GM12878 (cell line): ENCODE data around the gene ALDOB. TPM values are rescaled to one million over a fixed set of nuclear protein-coding genes. Genes with fewer than 3 reads are reported as not detected.

Experiments used
- ATAC-seq: fragments of 200-7000 bp; cut with Tn5 transposase; 3 replicates; pipeline ENCODE4 v1.9.1; 2020; ENCODE audit warnings: mild to moderate bottlenecking, moderate library complexity
- BruUV-seq: library from RNA; stranded (reverse); fragments of 400-500 nt; replicated peaks from 2 replicates; lab custom pipeline; 2021; lab: Mats Ljungman, UMichigan
- CTCF ChIA-PET: fragments of 300-600 bp; sonication (Branson Sonifier 250); formaldehyde crosslinking; extraction: SDS; loops from one replicate; lab custom pipeline; 2021; ENCODE audit warnings: inconsistent platforms; lab: Yijun Ruan, JAX
- POLR2A ChIA-PET: fragments of 350-600 bp; formaldehyde crosslinking; extraction: SDS; loops from one replicate; lab custom pipeline; 2021; ENCODE audit warnings: inconsistent platforms; lab: Charles Lee
- RAD21 ChIA-PET: fragments of 300-600 bp; sonication (Branson Sonifier 250); formaldehyde crosslinking; loops from one replicate; lab custom pipeline; 2023; ENCODE audit warnings: antibody characterized with exemption; ENCODE audit not compliant: unreplicated experiment; lab: Charles Lee
- SMC1A ChIA-PET: fragments of 300-600 bp; sonication (Branson Sonifier 250); formaldehyde crosslinking; loops from one replicate; lab custom pipeline; 2023; ENCODE audit not compliant: unreplicated experiment, uncharacterized antibody; lab: Charles Lee
- DNase-seq: peaks from one replicate; pipeline ENCODE4 v3.0.0-alpha.2; 2011; ENCODE audit warnings: low read depth, low spot score
- FAIRE-seq: peaks from 3 replicates; lab custom pipeline; 2011; peaks lifted over from hg19 to GRCh38; lab: Jason Lieb, UNC
- H2AFZ ChIP-seq: 2 replicates; pipeline ENCODE4 v1.6.0; 2011; ENCODE audit warnings: low read depth, low read length, control low read depth; ENCODE audit not compliant: control insufficient read depth
- H3K27ac ChIP-seq: 2 replicates; pipeline ENCODE4 v1.5.1; 2011; ENCODE audit warnings: control low read depth; ENCODE audit not compliant: control insufficient read depth, insufficient read depth
- H3K27me3 ChIP-seq, 2 experiments: replicated peaks in 1 of 2; 2 replicates each; pipeline versions ENCODE4 v1.6.0 to v1.6.1; 2011; ENCODE audit warnings: low read length in 1 of 2; ENCODE audit not compliant: control insufficient read depth in 2 of 2, insufficient read depth in 2 of 2
- H3K36me3 ChIP-seq, 2 experiments: 2 replicates each; pipeline ENCODE4 v1.5.1; 2011; ENCODE audit warnings: low read length in 1 of 2; ENCODE audit not compliant: control insufficient read depth in 2 of 2, insufficient read depth in 2 of 2
- H3K4me1 ChIP-seq: 2 replicates; pipeline ENCODE4 v1.6.1; 2011; ENCODE audit warnings: mild to moderate bottlenecking, low read length, moderate library complexity, mixed read lengths; ENCODE audit not compliant: control insufficient read depth, insufficient read depth
- H3K4me2 ChIP-seq: 2 replicates; pipeline ENCODE4 v1.6.0; 2011; ENCODE audit warnings: control low read depth; ENCODE audit not compliant: control insufficient read depth, insufficient read depth
- H3K4me3 ChIP-seq: fragments of 200-600 bp; sonication (generic); 2 replicates; pipeline ENCODE4 v1.5.1; 2016
- H3K79me2 ChIP-seq: 2 replicates; pipeline ENCODE4 v1.6.0; 2011; ENCODE audit warnings: low read length; ENCODE audit not compliant: control insufficient read depth, insufficient read depth
- H3K9ac ChIP-seq: 2 replicates; pipeline ENCODE4 v1.8.0; 2011; ENCODE audit warnings: low read length, control low read depth, mixed read lengths; ENCODE audit not compliant: control insufficient read depth, insufficient read depth
- H3K9me3 ChIP-seq: replicated peaks from 3 replicates; pipeline ENCODE4 v1.5.1; 2011; ENCODE audit warnings: mild to moderate bottlenecking, low read length; ENCODE audit not compliant: control insufficient read depth, insufficient read depth
- H4K20me1 ChIP-seq: 2 replicates; pipeline ENCODE4 v1.6.0; 2011; ENCODE audit not compliant: control insufficient read depth, insufficient read depth
- BRCA1 ChIP-seq: IDR thresholded peaks from 2 replicates; pipeline ENCODE4 v1.6.1; 2011; ENCODE audit warnings: low read depth, low read length, improper control_type of control experiment
- EP300 ChIP-seq, 2 experiments: fragments of 150-350 bp in 1 of 2; IDR thresholded peaks; 2 replicates each; pipeline ENCODE4 v1.6.1; 2011 to 2012; ENCODE audit warnings: low read depth in 2 of 2, low read length in 2 of 2, borderline replicate concordance in 1 of 2, improper control_type of control experiment in 1 of 2, inconsistent platforms in 1 of 2; ENCODE audit not compliant: control insufficient read depth in 1 of 2
- ESRRA ChIP-seq: IDR thresholded peaks from 2 replicates; pipeline ENCODE4 v1.6.1; 2012; ENCODE audit warnings: mild to moderate bottlenecking, low read length, improper control_type of control experiment
- HCFC1 ChIP-seq: fragments of 150-350 bp; IDR thresholded peaks from 2 replicates; pipeline ENCODE4 v1.6.1; 2014; ENCODE audit warnings: low read length
- NR2C2 ChIP-seq: IDR thresholded peaks from 2 replicates; pipeline ENCODE4 v1.6.1; 2011; ENCODE audit warnings: borderline replicate concordance, low read depth; ENCODE audit not compliant: control insufficient read depth, insufficient read length
- PML ChIP-seq: IDR thresholded peaks from 2 replicates; pipeline ENCODE4 v1.6.1; 2012; ENCODE audit warnings: low read length, inconsistent platforms
- POLR2AphosphoS2 ChIP-seq: IDR thresholded peaks from 2 replicates; pipeline ENCODE4 v1.6.1; 2011; ENCODE audit warnings: low read depth, mild to moderate bottlenecking, low read length, improper control_type of control experiment, moderate library complexity
- POLR2AphosphoS5 ChIP-seq: IDR thresholded peaks from 2 replicates; pipeline ENCODE4 v1.6.1; 2011; ENCODE audit warnings: mild to moderate bottlenecking, low read length, inconsistent platforms
- POU2F2 ChIP-seq: IDR thresholded peaks from 3 replicates; pipeline ENCODE4 v1.6.1; 2011; ENCODE audit warnings: low read depth, mild to moderate bottlenecking, low read length, borderline replicate concordance
- RFX5 ChIP-seq: IDR thresholded peaks from 2 replicates; pipeline ENCODE4 v1.6.1; 2011; ENCODE audit warnings: low read depth, low read length, improper control_type of control experiment
- SKIL ChIP-seq: fragments of 450-650 bp; IDR thresholded peaks from 2 replicates; pipeline ENCODE4 v1.6.1; 2017; ENCODE audit warnings: mild to moderate bottlenecking, low read depth, inconsistent platforms; ENCODE audit not compliant: poor library complexity, severe bottlenecking
- SMAD1 ChIP-seq: fragments of 450-650 bp; IDR thresholded peaks from 2 replicates; pipeline ENCODE4 v1.6.1; 2018; ENCODE audit warnings: mild to moderate bottlenecking, low read depth; ENCODE audit not compliant: partially characterized antibody
- SMAD5 ChIP-seq: IDR thresholded peaks from 2 replicates; pipeline ENCODE4 v1.6.1; 2016; ENCODE audit warnings: antibody characterized with exemption, low read depth
- TAF1 ChIP-seq: IDR thresholded peaks from 2 replicates; pipeline ENCODE4 v1.6.1; 2011; ENCODE audit warnings: mild to moderate bottlenecking, low read depth, low read length, borderline replicate concordance
- whole genome bisulfite sequencing: methylation state at CpG from one replicate; pipeline ENCODE4 v1.1.6; 2016; ENCODE audit warnings: low lambda C conversion rate; ENCODE audit not compliant: insufficient replicate concordance, insufficient coverage; ENCODE audit errors: missing lambda C conversion rate; 5-methylcytosine and 5-hydroxymethylcytosine counted together
- in situ Hi-C: fragments of 300-500 bp; cut with MboI; formaldehyde crosslinking; loops from 9 replicates; pipeline ENCODE4 v1.14.3; 2018; ENCODE audit warnings: mixed read lengths
- intact Hi-C: fragments of 100-400 bp; cut with micrococcal nuclease; formaldehyde crosslinking; loops from one replicate; pipeline ENCODE4 v1.14.2; 2022; ENCODE audit not compliant: unreplicated experiment
- polyA plus RNA-seq, 11 experiments: library from polyadenylated mRNA; depleted of rRNA in 4 of 11; unstranded in 6 of 11; stranded (reverse) in 5 of 11; fragments of >200 nt; fragmentation: Nextera tagmentation in 4 of 11; fragmentation: Illumina TruSeq in 1 of 11; extraction: Ambion mirVana in 4 of 11; extraction: Trizol in 1 of 11; gene quantifications; 1 replicate in 1 of 11; 2 replicates in 10 of 11; pipeline versions ENCODE4 v1.2.1 to v1.2.3, GENCODE V29; 2011 to 2016; ENCODE audit warnings: inconsistent platforms in 2 of 11, missing spikeins in 2 of 11, low read depth in 1 of 11
- total RNA-seq, 4 experiments: library from RNA; depleted of rRNA in 3 of 4; stranded (reverse); fragments of >200 nt in 3 of 4; fragmentation: Illumina TruSeq in 1 of 4; extraction: Trizol in 1 of 4; gene quantifications; 2 replicates each; pipeline versions ENCODE4 v1.2.1 to v1.2.3, GENCODE V29; 2013 to 2021
- TF ChIP-seq, protein P1 (sequence below): fragments of 450-650 bp; IDR thresholded peaks from 2 replicates; pipeline ENCODE4 v1.6.1; 2016; ENCODE audit warnings: mild to moderate bottlenecking, moderate library complexity, borderline replicate concordance

Gene ALDOB
- total and polyA plus RNA-seq, 10 of the 15 experiments (the other 5 are each of a cell fraction or from before 2014, with no cell fraction given), result 0.03 to 0.82 (median 0.04) TPM; not detected in 7

DNA sequence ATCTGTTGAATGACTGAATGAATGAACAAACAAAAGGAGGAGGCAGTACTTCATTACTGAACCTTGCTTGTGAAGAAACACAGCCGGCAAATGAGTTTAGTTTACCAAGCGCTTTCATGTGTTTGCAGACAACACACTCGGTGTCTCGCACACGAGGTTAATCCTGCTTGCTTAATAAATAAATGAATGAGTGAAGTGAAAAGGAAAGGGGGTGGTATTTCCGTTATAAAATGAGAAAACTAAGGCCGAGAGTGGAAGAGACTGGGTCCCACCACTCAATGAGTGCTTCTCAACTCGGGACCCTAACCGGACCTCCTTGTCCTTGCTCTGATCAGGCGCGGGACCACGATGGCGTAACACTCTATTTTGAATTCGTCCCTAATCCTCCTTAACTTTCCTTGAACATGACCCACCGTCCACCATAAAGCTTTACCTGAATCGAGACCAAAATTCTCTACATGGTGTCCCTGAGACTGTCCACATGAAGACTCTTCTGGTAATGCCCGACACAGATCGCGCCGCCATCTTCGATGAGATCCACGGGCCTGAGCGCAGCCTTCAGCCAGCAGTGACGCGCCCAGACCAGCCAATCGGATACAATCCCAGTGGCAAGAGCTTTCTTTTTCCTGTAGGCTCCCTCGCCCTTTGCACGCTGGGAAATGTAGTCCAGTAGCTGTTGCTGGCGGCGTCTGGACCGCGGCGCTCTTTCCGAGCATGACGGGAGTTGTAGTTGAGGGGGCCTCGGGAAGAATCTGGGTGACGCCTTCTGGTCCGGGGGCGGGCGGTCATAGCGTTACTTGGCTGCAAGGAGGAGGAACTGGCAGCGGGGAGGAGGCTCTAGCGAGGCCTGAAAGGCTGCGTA is 37.3 kb downstream of the ALDOB start, which contains the start of the genes MRPL50 and ZNF189:
MRPL50 (minus strand) TSS at position 551 of the 862 bp plus-strand sequence; CDS start at position 525, 26 bp downstream.
ZNF189 (plus strand) TSS at position 784 of the 862 bp plus-strand sequence. CDS start 306 bp downstream, outside the sequence.
- Histone ChIP-seq H3K79me2 (peaks cover 68% of the 10 kb centered on the region), H3K4me2 (peak within 1 kb of the TSS; percentile 94), H3K27ac (peak within 1 kb of the TSS; percentile 84), H3K9ac (peak within 1 kb of the TSS; percentile 87), H3K4me3 (peak within 1 kb of the TSS; percentile 90), H3K9me3 (peaks cover 11% of the 10 kb centered on the region), H4K20me1 (no peaks in the 10 kb centered on the region), H2AFZ (peak within 1 kb of the TSS; percentile 97), H3K27me3 (no peaks in the 10 kb centered on the region), H3K36me3 (peaks cover 0 to 20% of the 10 kb centered on the region in 2 experiments; a peak in 2 of 4 replicates), H3K4me1 (0 out of 2 replicates have a peak, but pooled peaks cover 3% of the 10 kb centered on the region)
- FAIRE-seq (peak; percentile 91), ATAC-seq (peak; percentile 97), DNase-seq (peak; percentile 93)
- WGBS, result 1% methylated on average over 36 of the region's 44 CpGs
- intact Hi-C loops (loop anchor here (2.0 to 5.0 kb wide), 2 partner anchors 49 to 135 kb away; partner anchors contain the start of gene RNF20), in situ Hi-C loops (loop anchor here (5.0 kb wide), 1 partner anchor 134 kb away; the partner anchor contains the start of gene RNF20)
- ChIA-PET SMC1A (interaction anchor here (0.7 to 2.2 kb wide), 8 partner anchors 9 to 135 kb away, joined by 3 to 12 read pairs (median 4); no protein-coding TSS in a partner anchor), CTCF (interaction anchor here (1.0 to 3.6 kb wide), 5 partner anchors 10 to 135 kb away, joined by 3 to 23 read pairs (median 4); no protein-coding TSS in a partner anchor), POLR2A (interaction anchor here (0.8 to 2.4 kb wide), 7 partner anchors 21 to 135 kb away, joined by 3 to 16 read pairs (median 5); partner anchors contain the start of gene RNF20), RAD21 (interaction anchor here (0.9 to 3.0 kb wide), 8 partner anchors 10 to 135 kb away, joined by 3 to 14 read pairs (median 6); partner anchors contain the start of gene RNF20)
- TSS peak; percentile 79 for BruUV-seq
- TF ChIP-seq PML, result peak; percentile 93
- TF ChIP-seq, protein P1, sequence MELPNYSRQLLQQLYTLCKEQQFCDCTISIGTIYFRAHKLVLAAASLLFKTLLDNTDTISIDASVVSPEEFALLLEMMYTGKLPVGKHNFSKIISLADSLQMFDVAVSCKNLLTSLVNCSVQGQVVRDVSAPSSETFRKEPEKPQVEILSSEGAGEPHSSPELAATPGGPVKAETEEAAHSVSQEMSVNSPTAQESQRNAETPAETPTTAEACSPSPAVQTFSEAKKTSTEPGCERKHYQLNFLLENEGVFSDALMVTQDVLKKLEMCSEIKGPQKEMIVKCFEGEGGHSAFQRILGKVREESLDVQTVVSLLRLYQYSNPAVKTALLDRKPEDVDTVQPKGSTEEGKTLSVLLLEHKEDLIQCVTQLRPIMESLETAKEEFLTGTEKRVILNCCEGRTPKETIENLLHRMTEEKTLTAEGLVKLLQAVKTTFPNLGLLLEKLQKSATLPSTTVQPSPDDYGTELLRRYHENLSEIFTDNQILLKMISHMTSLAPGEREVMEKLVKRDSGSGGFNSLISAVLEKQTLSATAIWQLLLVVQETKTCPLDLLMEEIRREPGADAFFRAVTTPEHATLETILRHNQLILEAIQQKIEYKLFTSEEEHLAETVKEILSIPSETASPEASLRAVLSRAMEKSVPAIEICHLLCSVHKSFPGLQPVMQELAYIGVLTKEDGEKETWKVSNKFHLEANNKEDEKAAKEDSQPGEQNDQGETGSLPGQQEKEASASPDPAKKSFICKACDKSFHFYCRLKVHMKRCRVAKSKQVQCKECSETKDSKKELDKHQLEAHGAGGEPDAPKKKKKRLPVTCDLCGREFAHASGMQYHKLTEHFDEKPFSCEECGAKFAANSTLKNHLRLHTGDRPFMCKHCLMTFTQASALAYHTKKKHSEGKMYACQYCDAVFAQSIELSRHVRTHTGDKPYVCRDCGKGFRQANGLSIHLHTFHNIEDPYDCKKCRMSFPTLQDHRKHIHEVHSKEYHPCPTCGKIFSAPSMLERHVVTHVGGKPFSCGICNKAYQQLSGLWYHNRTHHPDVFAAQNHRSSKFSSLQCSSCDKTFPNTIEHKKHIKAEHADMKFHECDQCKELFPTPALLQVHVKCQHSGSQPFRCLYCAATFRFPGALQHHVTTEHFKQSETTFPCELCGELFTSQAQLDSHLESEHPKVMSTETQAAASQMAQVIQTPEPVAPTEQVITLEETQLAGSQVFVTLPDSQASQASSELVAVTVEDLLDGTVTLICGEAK, result peak; percentile 77; the same call in 1 of the 2 replicates
- TF ChIP-seq SMAD5, result peak; percentile 83; the same call in 1 of the 2 replicates
- TF ChIP-seq POLR2AphosphoS2, result 0 out of 2 replicates have a peak, but pooled peaks have one; percentile 65
- TF ChIP-seq NR2C2, result no peak
- no peak for TF ChIP-seq EP300 (IDR thresholded peaks at IDR 0.05; ENCODE audit: borderline replicate concordance in 1 of 2, control insufficient read depth in 1 of 2, low read depth in 2 of 2, low read length in 2 of 2)
- TF ChIP-seq ESRRA, result no peak
- TF ChIP-seq SMAD1, result peak; percentile 72
- no peak for TF ChIP-seq SKIL
- peak; percentile 97 for TF ChIP-seq POLR2AphosphoS5
- TF ChIP-seq POU2F2, result 0 out of 3 replicates have a peak, but pooled peaks have one; percentile 46
- peak; percentile 100 for TF ChIP-seq HCFC1
- peak; percentile 90 for TF ChIP-seq TAF1
- peak; percentile 84 for TF ChIP-seq RFX5
- no peak for TF ChIP-seq BRCA1
